Glomerular visceral epithelial cell (primary cell): ENCODE data around the gene IGFBPL1.
"Not testable (repeated sequence)": the region's sequence is repeated elsewhere in the genome, so short reads cannot be mapped to it uniquely, and the experiment has no call there.

Experiments used
- DNase-seq: peaks from one replicate; pipeline ENCODE4 v3.0.0-alpha.2; 2016; ENCODE audit errors: extremely low spot score

IGFBPL1 gene, protein sequence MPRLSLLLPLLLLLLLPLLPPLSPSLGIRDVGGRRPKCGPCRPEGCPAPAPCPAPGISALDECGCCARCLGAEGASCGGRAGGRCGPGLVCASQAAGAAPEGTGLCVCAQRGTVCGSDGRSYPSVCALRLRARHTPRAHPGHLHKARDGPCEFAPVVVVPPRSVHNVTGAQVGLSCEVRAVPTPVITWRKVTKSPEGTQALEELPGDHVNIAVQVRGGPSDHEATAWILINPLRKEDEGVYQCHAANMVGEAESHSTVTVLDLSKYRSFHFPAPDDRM

DNA sequence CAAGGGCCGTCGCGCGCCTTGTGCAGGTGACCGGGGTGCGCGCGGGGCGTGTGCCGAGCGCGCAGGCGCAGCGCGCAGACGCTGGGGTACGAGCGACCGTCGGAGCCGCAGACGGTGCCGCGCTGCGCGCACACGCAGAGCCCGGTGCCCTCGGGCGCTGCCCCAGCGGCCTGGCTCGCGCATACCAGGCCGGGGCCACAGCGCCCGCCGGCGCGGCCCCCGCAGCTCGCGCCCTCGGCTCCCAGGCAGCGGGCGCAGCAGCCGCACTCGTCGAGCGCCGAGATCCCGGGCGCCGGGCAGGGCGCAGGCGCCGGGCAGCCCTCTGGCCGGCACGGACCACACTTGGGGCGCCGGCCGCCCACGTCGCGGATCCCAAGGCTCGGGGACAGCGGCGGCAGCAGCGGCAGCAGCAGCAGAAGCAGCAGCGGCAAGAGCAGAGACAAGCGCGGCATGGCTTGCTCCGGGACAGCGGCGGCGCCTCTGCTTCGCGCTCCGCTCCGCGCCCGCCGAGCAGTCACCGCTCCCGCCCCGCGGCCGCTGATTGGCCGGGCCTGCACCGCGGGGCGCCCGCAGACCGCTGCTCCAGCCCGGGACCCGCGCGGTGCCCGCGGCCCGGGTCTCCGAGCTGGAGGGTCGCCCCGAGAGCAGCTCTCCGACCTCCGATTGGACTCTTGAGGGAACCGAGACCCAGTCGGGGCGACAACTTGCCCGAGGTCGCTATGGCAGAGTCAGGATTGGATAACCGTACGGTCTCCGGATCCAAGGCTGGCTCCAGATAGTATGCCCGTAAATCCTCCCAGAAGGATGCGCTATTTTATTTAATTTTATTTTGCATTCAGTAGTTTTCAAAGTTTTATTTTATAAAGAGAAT is at the start of gene IGFBPL1:
Gene IGFBPL1, minus strand, starts transcription at position 482 of the 871 bp plus-strand sequence. Its CDS starts 30 bp downstream, at position 452.
- peak; percentile 39 for DNase-seq

DNA sequence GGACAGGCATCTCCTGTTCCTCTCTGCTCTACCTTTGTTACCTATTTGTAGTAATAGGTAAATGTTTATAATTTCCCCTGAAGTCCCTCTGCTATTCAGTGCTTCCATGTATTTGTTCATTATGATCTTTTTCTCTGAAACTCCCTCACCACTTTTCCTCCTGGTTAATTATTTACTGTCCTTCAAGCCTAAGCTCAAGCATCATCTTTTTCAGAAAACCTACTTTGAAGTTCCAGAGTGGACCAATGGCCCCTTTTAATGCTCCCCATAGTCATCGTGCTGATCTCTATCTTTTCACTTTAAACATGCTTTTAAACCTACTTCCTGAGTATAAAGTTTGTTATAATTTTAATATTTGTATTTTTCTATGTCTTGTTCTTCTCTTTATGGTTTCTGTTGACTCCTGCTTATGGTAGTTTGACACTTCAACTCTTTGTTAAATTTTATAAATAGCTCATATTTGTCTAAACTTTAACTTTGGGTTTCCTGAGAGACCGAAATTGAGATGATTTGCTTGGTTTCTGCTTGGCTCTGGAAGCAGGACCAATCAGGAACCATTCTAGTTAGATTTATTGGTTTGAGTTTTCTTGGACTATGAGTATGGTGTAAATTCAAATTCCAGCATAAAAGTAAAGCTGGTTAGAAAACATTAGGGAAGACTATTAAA is 48.5 kb upstream of the IGFBPL1 start:
- not testable (repeated sequence) for DNase-seq

DNA sequence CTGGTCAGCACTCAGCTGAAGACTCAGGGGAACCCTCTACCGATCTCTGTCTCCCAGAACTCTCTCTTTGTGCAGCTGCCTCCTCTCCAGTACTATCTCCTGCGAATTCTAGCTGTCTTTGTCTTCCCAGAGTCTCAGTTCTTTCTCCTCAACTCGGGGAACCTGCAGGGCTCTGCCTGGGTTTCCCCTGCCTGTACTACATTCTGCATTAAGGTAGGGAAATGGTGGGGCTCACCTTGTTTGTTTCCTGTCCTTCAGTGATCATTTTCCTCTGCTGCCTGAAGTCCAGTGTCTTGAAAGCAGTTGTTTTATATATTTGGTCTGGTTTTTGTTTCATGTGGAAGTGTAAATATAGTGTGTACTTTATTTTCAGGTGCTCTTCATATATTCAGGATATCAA is 43.1 kb upstream of the IGFBPL1 start:
- DNase-seq, result no peak

DNA sequence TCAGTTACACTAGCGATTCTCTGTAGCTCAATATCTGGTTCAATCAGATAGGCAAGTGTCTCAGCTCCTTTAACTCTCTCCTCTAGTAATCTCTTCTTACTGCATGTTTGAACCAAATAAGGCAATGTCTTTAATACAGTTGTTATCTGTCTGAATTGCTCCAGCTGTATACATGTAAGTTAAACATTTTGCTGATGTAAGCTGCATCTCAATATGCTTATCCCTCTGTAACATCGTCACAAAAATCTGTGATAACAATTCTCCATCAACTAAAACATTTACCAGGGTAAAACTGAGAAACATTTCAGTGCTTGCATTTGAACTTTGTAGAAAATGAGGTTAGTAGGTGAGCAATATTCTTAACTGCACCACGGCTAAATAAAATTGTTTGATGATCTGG is 29.6 kb upstream of the IGFBPL1 start:
- DNase-seq, result no peak

DNA sequence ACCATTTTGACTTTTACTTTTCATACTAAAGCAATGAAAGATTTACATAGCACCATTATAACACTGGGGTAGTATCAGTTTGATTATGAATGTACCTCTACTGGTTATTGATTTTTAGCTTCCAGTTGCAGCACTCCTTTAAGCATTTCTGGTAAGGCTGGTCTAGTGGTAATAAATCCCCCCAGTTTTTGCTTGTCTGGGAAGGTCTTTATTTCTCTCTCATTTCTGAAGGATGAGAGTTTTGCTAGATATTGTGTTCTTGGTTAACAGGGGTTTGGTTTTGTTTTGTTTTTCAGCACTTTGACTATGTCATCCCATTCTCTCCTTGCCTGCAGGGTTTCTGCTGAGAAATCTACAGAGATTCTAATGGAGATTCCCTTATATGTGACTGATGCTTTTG is 26.9 kb upstream of the IGFBPL1 start:
- no peak for DNase-seq

DNA sequence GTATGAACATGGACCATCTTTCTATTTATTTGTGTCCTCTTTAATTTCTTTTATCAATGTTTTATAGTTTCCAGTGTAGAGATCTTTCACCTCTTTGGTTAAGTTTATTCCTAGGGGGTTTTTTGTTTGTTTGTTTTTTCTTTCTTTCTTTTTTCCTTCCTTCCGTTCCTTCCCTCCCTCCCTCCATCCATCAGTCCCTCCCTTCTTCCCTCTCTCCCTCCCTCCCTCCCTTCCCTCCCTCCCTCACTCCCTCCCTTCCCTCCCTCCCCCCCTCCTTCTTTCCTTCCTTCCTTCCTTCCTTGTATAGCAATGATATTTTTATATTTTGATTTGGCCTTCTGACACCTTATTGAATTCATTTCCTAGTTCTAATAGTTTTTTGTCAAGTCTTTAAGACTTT is 23.4 kb upstream of the IGFBPL1 start:
- DNase-seq, result no peak

DNA sequence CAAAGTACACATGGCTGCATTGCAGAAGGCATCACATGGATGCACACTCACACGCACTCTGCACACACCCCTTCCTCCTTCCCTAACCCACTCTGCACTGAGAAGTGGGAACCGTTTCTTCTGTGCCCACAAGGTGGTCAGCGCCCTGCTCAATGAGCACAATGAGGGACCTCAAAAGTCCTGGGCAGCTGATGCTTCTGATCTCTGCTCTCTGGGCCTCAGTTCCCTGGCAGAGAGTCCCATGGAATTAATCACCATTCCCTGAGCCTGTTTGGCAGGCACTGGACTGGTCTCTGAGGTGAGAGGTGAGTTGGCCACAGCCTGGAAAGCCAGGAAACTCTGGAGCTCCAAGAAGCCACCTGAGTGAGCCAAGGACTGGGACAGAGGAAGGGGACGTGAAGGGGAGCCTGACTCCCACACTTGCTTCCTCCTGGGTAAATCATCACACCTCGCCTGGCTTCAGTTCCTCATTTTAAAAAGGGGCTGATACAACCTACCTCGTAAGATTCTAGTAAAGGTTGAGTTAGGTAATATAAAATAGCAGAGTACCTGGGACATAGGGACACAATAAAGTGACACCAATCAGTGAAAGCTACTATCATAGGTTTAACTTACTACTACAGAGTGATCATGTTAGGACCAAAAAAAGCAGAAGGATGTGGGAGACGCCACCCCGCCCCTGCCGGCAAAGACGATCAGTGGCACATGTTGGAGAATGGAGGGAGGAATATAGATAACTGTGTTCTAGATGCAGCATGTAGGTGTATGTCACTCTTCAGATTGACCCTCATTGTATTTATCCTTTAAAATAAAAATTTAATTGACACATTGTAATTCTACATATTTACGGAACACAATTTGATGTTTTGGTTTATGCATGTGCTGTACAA is 21.1 kb upstream of the IGFBPL1 start:
- DNase-seq, result no peak

DNA sequence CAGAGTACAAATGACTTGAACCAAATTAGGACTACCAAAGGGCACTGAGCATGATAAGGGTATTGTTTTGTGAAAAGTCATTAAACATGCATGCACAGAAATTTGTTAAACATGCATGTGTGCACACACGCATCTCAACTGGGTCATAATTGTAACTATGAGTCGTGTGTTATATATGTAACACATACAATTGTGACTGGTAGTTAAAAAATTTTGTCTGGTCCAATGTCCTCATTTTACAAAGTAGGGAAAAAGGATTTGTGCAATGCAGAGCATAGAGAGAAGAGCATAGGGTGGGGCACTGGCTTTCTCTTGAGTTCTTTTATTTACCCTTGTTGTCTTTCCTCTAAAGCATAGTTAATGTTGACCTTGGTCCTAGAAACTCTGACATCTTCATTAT is 19.3 kb upstream of the IGFBPL1 start:
- no peak for DNase-seq

DNA sequence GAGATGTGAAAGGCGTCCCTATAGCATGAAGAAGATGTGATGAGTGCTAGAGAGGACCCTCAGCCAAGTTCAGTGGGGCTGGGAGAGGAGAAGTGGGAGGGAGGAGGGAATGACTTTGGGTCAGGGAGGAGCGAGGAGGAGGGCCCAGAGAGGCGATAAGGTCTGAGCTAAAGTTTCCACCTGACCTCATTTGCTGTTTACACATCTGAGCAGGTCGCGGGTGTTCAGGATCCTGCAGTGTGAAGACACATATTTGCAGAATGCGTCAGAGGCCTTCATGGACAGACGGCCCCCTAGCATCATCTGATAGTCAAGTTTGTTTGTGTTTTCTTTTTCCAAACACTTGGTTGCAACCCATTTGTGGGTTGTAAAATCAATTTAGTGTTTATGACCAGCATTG is 18.9 kb upstream of the IGFBPL1 start:
- peak; percentile 29 for DNase-seq

DNA sequence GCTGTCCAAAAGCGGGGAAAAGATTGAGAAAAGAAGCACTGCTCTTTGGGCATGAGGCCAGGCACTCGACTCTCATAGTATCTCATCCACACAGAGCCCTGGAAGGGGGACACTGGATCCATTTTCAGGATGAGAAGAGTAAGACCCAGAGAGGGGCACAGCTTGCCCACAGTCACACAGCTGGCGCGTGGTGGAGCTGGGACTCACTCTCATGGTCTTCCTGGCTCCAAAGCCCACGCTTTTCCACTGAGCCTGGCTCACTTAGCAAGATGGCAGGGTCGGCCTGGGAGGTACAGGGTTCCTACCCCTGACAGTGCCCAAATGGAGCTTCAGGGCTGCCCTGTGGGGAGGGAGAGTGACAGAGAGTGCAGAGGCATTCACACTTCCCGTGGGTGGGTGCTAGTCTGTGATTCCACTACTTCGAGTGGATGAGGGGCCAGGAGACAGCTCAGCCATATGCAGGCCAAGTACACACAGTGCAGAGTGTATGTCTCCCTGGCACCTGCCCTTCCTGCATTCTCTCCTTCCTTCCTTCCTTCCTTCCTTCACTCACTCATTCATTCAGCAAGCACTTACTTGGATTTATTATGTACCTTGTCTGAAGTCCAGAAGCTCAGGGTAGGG is 18.3 kb upstream of the IGFBPL1 start:
- DNase-seq, result no peak

DNA sequence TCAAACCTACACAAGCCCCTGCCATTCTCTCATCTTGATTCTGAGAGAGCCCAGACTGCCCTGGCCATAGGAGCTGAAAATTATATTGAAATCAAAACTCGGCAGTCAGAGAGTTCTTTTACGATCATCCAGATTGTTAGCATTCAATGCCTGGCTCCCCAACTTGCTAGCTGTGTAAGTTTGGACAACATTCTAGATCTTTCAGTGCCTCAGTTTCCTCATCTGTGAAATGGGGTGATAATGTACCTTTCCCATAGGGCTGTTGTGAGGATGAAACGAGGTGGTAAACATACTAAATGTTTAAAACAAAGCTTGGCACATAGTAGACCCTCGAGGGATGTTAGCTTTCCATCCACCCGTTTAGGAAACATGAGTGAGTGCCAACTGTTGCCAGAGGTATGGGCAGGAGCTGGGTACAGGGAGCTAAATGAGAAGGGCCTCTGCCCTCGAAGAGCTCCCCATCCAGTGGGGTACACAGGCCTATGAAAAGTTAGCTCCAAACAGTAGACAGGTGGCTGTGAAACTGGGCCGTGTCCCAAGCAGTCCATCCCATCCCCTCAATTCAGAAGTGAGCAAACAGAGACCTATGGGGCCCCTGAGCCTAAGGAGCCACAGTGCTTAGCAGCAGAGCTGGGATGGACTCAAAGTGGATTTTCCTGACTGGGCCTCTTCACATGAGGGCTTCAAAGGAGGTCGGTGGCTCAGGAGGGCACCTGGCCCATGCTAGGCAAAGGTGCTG is 17.3 kb upstream of the IGFBPL1 start:
- no peak for DNase-seq

DNA sequence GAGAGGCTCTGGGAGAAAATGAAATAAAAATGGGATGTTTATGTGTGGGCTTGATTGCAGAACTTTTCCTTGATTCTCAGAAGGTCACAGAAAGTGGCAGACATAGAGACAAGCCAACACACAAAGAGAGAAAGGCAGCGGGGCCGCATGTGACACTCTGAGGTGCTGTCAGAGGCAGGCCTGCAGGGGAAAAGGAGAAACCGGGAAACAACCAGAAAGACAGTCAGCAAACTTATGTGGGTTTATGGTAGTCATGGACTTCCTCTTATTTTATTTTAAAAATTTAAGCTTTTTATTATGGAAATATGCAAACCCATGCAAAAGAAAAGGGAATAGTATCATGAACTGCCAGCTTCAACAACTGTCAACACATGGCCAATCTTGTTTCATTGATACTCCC is 16.3 kb upstream of the IGFBPL1 start:
- DNase-seq, result no peak

DNA sequence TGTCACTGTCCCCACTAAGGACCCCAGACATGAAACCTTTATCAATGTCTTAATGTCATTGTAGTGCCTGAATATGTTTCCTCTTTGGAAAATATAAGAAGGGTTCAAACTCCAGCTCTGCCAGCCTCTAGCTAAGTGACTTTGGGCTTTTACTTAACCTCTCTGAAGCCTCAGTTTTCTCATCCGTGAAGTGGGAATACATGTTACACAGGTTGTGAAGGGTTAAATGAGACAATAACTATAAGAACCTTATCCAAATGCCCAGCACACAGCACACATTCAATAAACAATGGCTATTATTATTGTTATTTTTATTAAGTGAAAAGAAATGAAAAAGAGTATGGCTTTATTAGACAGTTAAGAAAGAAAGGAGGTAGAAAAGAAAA is 15.7 kb upstream of the IGFBPL1 start:
- DNase-seq, result no peak

DNA sequence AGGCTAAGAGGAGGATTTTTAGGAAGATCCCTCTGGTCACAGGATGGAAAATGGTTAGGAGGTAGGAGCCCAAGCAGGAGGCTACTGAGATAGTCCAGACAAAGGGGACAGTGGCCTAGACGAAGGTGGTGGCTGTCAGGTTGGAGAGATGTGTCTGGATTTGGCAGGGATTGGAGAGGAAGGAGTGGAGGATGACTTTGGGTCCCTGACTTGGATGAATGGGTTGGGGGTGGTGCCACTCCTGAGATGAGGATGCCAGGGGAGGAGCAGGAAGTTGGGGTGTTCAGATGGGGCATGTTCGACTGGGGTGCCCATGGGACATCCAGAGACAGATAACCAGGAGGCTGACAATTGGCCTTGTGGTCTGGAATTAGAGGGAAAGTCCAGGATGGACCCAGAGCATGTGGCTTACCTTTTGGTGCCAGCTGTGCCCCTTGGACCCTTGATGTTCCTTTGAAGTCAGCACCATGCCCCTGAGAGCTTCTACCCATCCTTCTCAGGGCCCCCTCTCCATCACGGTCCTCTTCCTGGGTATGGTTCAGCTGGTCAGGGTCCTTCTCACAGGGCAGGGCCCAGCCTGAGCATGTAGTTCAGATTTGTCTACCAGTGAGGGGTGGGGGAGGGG is 15.1 kb upstream of the IGFBPL1 start:
- no peak for DNase-seq

DNA sequence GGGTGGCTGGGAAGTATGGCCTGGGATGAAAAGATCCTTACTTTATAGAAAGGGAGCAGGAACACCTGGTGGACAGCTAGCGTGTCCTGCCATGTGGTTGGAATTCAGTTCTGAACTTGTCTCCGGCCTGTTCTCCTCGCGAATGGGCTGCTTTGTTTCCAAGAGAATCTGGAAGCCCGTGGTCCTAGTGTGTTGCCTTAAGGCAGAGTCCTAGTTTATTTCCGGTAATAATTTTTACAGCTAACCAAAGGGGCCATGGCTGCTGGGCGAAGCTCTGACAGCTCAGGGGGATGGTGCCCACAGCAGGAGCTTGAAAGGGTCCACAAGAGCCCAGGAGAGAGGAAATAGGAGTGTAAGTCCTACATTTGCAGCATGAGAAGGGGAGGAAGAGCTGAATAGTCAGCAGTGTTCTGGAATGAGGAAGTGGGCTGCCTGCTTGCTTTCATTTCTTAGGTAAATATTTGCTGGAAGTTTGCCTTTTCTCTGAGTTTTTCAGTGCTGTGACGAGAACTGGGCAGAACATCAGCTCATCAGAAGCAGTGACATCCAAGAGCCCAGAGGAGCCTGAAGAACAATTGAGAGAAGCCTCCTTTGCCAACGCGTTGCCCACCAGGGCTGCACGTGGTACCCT is 13.1 kb upstream of the IGFBPL1 start:
- peak; percentile 42 for DNase-seq

DNA sequence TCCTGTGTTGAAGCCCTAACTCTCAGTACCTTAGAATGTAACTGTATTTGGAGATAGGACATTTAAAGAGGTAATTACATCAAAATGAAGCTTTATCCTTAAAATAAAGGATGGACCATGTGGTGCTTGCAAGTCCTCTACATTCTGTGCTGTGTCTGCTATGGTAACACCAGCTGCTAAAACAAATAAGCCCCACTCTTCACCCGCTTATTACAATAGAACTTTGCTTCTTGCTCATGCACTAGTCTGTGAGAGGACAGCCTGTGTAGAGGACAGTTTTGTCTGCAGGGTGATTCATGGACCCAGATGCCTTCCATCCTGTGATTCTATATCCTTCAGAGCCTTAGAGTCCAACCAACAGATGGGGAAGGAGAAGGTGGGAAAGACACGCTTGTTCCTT is 12.5 kb upstream of the IGFBPL1 start:
- no peak for DNase-seq

DNA sequence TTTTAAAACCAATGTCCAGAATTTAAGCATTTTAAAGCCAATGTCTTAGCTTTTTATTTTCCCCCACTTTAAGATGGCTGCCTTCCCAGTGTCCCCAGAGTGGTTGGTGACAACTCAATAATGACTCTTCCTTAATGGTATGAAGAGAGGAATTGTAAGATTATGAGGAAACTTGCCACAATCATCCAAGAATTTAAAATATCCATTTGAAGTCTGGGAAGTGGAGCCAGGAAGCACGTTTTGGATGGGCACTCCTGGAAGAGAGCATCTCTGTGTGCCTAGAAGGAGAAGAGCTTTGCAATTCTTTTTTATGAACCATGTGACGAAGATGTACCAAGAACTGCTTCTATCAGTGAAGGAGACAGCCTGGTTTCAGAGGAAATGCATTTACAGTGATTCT is 11.3 kb upstream of the IGFBPL1 start:
- no peak for DNase-seq

DNA sequence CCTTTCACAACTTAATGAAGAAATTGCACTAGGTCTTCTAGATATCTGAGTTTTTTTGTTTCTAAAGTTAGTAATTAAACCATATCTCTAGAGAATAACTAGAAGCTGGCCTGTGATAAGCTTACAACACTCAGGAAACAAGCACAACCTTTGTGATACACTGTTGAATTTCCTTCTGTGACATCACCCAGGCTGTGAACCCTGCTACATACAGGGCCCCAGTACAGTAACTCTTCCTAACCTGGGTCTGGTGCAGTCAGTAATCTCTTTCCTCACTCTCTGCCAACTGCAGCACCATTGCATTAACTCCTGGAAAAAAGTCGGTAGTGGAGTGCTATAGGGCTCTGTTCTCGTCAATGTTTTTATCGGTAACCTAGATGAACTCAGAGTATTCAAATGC is 10.6 kb upstream of the IGFBPL1 start:
- DNase-seq, result no peak

DNA sequence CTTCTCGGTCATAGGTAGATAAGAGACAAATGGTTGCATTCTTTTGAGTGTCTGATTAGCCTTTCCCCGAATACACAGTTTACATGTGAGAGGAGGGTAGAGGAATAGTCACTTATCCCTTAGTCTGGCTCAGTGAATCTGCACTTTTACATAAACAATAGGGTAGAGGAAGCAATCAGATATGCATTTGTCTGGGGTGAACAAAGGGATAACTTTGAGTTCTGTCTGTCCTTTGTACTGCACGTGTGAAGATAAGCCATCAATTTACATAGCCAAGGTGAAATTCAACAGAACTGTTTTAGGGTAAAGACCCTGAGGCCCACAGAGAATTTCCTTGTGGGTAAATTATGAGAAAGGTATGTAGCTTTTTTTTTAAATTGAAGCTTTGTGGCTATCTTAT is 10.1 kb upstream of the IGFBPL1 start:
- no peak for DNase-seq
